Ovary (tissue), 3 donors: ENCODE measurements around the gene RMP24.

ENCODE experiments used
- CTCF ChIP-seq, 3 donors: fragments of 450-650 bp in 2 of 3; fragments of 200-600 bp in 1 of 3; IDR thresholded peaks; one replicate each; pipeline versions ENCODE4 v1.5.1 to v1.8.0; 2016 to 2022; ENCODE audit warnings: antibody characterized with exemption in 3 of 3, mild to moderate bottlenecking in 1 of 3
- EP300 ChIP-seq: sonication (generic); formaldehyde crosslinking; IDR thresholded peaks from one replicate; pipeline ENCODE4 v1.6.1; 2017; ENCODE audit warnings: antibody characterized with exemption
- POLR2A ChIP-seq: fragments of 450-650 bp; IDR thresholded peaks from one replicate; pipeline ENCODE4 v1.6.1; 2017; ENCODE audit warnings: antibody characterized with exemption, mild to moderate bottlenecking, moderate library complexity
- donor health status: DM: no; HTN: no; CAD: no.

GRCh38 chr18:35934891-35935290, 37.6 kb upstream of the RMP24 start:
- no peak for TF ChIP-seq CTCF (IDR thresholded peaks at IDR 0.05)
- no peak for TF ChIP-seq POLR2A
- TF ChIP-seq EP300, result no peak
